Loucy (cell line): Measurements from ENCODE around the gene TEAD3.

Source experiments
- EZH2phosphoT487 ChIP-seq: fragments of 200-600 bp; IDR thresholded peaks from 2 replicates; pipeline ENCODE4 v1.6.1; 2018; ENCODE audit warnings: antibody characterized with exemption, mild to moderate bottlenecking, moderate library complexity, borderline replicate concordance
- TF ChIP-seq, protein P1 (sequence below): fragments of 200-600 bp; sonication (generic); conservative IDR thresholded peaks from 2 replicates; pipeline ENCODE4 v1.5.1; 2014; ENCODE audit warnings: mild to moderate bottlenecking, antibody characterized with exemption, low read length

DNA sequence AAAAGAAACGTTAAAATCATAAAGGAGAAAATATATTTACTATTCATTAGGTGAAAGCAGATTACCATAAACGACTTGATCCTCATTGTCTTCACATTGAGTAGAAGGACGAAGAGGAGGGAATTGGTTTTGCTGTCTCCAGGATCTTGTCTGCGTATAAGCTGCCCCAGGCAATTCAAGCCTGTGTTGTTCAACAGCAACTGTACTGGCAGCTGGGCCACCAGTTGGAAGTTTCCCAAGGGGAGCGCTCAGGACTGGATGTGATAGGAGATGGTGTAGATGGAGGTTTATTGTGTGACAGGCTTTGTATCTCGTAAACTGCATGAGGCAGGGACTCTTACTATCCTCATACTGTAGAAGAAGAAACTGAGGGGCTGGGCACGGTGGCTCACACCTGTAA is 48.7 kb downstream of the TEAD3 start:
- TF ChIP-seq, protein P1, sequence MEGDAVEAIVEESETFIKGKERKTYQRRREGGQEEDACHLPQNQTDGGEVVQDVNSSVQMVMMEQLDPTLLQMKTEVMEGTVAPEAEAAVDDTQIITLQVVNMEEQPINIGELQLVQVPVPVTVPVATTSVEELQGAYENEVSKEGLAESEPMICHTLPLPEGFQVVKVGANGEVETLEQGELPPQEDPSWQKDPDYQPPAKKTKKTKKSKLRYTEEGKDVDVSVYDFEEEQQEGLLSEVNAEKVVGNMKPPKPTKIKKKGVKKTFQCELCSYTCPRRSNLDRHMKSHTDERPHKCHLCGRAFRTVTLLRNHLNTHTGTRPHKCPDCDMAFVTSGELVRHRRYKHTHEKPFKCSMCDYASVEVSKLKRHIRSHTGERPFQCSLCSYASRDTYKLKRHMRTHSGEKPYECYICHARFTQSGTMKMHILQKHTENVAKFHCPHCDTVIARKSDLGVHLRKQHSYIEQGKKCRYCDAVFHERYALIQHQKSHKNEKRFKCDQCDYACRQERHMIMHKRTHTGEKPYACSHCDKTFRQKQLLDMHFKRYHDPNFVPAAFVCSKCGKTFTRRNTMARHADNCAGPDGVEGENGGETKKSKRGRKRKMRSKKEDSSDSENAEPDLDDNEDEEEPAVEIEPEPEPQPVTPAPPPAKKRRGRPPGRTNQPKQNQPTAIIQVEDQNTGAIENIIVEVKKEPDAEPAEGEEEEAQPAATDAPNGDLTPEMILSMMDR, result no peak
- no peak for TF ChIP-seq EZH2phosphoT487
